HEK293 (cell line): ENCODE results near the gene FTCD.

Experiments
- CTCF ChIA-PET: fragments of 350-600 bp; formaldehyde crosslinking; extraction: SDS; loops from one replicate; lab custom pipeline; 2021; ENCODE audit warnings: antibody characterized with exemption; lab: Yijun Ruan, JAX
- POLR2A ChIA-PET: fragments of 300-600 bp; formaldehyde crosslinking; extraction: SDS; loops from one replicate; lab custom pipeline; 2020; ENCODE audit warnings: antibody characterized with exemption, inconsistent platforms; lab: Yijun Ruan, JAX
- H3K27ac ChIP-seq: fragments of 200-500 bp; sonication (Bioruptor generic); 2 replicates; pipeline ENCODE4 v1.5.1; 2014; ENCODE audit warnings: low read depth, low read length, control low read depth, inconsistent platforms; ENCODE audit errors: extremely low read depth
- H3K36me3 ChIP-seq, 2 experiments: fragments of 200-500 bp in 1 of 2; sonication (Bioruptor generic) in 1 of 2; 1 replicate in 1 of 2; 2 replicates in 1 of 2; pipeline ENCODE4 v1.5.1; 2014 to 2017; ENCODE audit warnings: inconsistent platforms in 2 of 2, low read length in 2 of 2; ENCODE audit not compliant: control insufficient read depth in 2 of 2, insufficient read depth in 1 of 2
- H3K4me1 ChIP-seq: fragments of 200-500 bp; sonication (Bioruptor generic); 2 replicates; pipeline ENCODE4 v1.5.1; 2014; ENCODE audit warnings: mild to moderate bottlenecking, low read length, inconsistent platforms; ENCODE audit not compliant: control insufficient read depth, insufficient read depth
- H3K4me3 ChIP-seq: 2 replicates; pipeline ENCODE4 v1.5.1; 2011; ENCODE audit warnings: low read depth, mild to moderate bottlenecking, control low read depth, low read length, moderate library complexity
- H3K9me3 ChIP-seq: fragments of 200-500 bp; sonication (Bioruptor generic); 2 replicates; pipeline ENCODE4 v1.5.1; 2014; ENCODE audit warnings: low read depth, low read length, inconsistent platforms; ENCODE audit not compliant: control insufficient read depth, insufficient read depth
- GLIS1 ChIP-seq: fragments of 450-650 bp; formaldehyde crosslinking; IDR thresholded peaks from 2 replicates; pipeline ENCODE4 v1.5.1; 2016; ENCODE audit warnings: missing biosample characterization, missing genetic modification characterization
- INSM2 ChIP-seq: fragments of 450-650 bp; formaldehyde crosslinking; IDR thresholded peaks from 2 replicates; pipeline ENCODE4 v1.5.1; 2016; ENCODE audit warnings: missing biosample characterization, missing genetic modification characterization
- KLF17 ChIP-seq: fragments of 450-650 bp; formaldehyde crosslinking; IDR thresholded peaks from 2 replicates; pipeline ENCODE4 v1.5.1; 2016; ENCODE audit warnings: missing biosample characterization, missing genetic modification characterization
- MYNN ChIP-seq: fragments of 450-650 bp; formaldehyde crosslinking; IDR thresholded peaks from 2 replicates; pipeline ENCODE4 v1.5.1; 2016; ENCODE audit warnings: missing biosample characterization, missing genetic modification characterization, borderline replicate concordance
- OSR2 ChIP-seq: fragments of 450-650 bp; formaldehyde crosslinking; IDR thresholded peaks from 2 replicates; pipeline ENCODE4 v1.5.1; 2016; ENCODE audit warnings: missing biosample characterization, missing genetic modification characterization
- PRDM10 ChIP-seq: fragments of 450-650 bp; formaldehyde crosslinking; IDR thresholded peaks from 2 replicates; pipeline ENCODE4 v1.5.1; 2016; ENCODE audit warnings: missing biosample characterization, missing genetic modification characterization
- SALL2 ChIP-seq: fragments of 450-650 bp; formaldehyde crosslinking; IDR thresholded peaks from 2 replicates; pipeline ENCODE4 v1.5.0; 2017; ENCODE audit warnings: missing biosample characterization, mild to moderate bottlenecking, missing genetic modification characterization, borderline replicate concordance
- WT1 ChIP-seq: fragments of 450-650 bp; formaldehyde crosslinking; IDR thresholded peaks from 2 replicates; pipeline ENCODE4 v1.5.1; 2016; ENCODE audit warnings: missing biosample characterization, missing genetic modification characterization
- ZIC2 ChIP-seq: fragments of 450-650 bp; formaldehyde crosslinking; IDR thresholded peaks from 2 replicates; pipeline ENCODE4 v1.5.1; 2016; ENCODE audit warnings: missing biosample characterization, missing genetic modification characterization
- ZNF138 ChIP-seq: fragments of 450-650 bp; formaldehyde crosslinking; IDR thresholded peaks from 2 replicates; pipeline ENCODE4 v1.5.1; 2016; ENCODE audit warnings: missing biosample characterization, missing genetic modification characterization, borderline replicate concordance
- ZNF214 ChIP-seq: fragments of 450-650 bp; formaldehyde crosslinking; IDR thresholded peaks from 2 replicates; pipeline ENCODE4 v1.5.1; 2017; ENCODE audit warnings: missing biosample characterization, mild to moderate bottlenecking, missing genetic modification characterization, borderline replicate concordance
- ZNF335 ChIP-seq: fragments of 450-650 bp; formaldehyde crosslinking; conservative IDR thresholded peaks from 2 replicates; pipeline ENCODE4 v1.5.1; 2016; ENCODE audit warnings: missing biosample characterization, missing genetic modification characterization
- ZNF366 ChIP-seq: fragments of 450-650 bp; formaldehyde crosslinking; conservative IDR thresholded peaks from 2 replicates; pipeline ENCODE4 v1.5.1; 2016; ENCODE audit warnings: missing biosample characterization, missing genetic modification characterization
- ZNF530 ChIP-seq: fragments of 450-650 bp; formaldehyde crosslinking; IDR thresholded peaks from 2 replicates; pipeline ENCODE4 v1.5.1; 2016; ENCODE audit warnings: low read depth, missing biosample characterization, missing genetic modification characterization
- ZNF548 ChIP-seq: fragments of 450-650 bp; formaldehyde crosslinking; IDR thresholded peaks from 2 replicates; pipeline ENCODE4 v1.5.1; 2016; ENCODE audit warnings: missing biosample characterization, missing genetic modification characterization
- ZNF645 ChIP-seq: fragments of 450-650 bp; formaldehyde crosslinking; IDR thresholded peaks from 2 replicates; pipeline ENCODE4; 2016; ENCODE audit warnings: missing biosample characterization, missing genetic modification characterization
- ZNF776 ChIP-seq: fragments of 450-650 bp; formaldehyde crosslinking; IDR thresholded peaks from 2 replicates; pipeline ENCODE4 v1.5.0; 2017; ENCODE audit warnings: missing biosample characterization, missing genetic modification characterization, borderline replicate concordance
- ZSCAN16 ChIP-seq: fragments of 450-650 bp; formaldehyde crosslinking; IDR thresholded peaks from 2 replicates; pipeline ENCODE4 v1.5.1; 2016; ENCODE audit warnings: missing biosample characterization, missing genetic modification characterization
- ZSCAN4 ChIP-seq: fragments of 450-650 bp; formaldehyde crosslinking; IDR thresholded peaks from 2 replicates; pipeline ENCODE4 v1.5.1; 2017; ENCODE audit warnings: missing biosample characterization, missing genetic modification characterization
- ZXDB ChIP-seq: fragments of 450-650 bp; formaldehyde crosslinking; IDR thresholded peaks from 2 replicates; pipeline ENCODE4 v1.5.1; 2016; ENCODE audit warnings: missing biosample characterization, missing genetic modification characterization

FTCD gene

GRCh38 chr21:46135782-46136395 is 19.5 kb downstream of the FTCD start:
- no peaks in the 10 kb centered on the region for H3K9me3 ChIP-seq
- POLR2A ChIA-PET: no interaction called here
- 0 out of 2 replicates have a peak, but pooled peaks have one; percentile 23 for TF ChIP-seq INSM2 (tag by site-specific recombination)
- no peak for TF ChIP-seq ZNF776 (tag by site-specific recombination)
- TF ChIP-seq WT1: 0 out of 2 replicates have a peak, but pooled peaks have one; percentile 58
- TF ChIP-seq SALL2 (tag by site-specific recombination): no peak
- TF ChIP-seq ZIC2 (tag by site-specific recombination): peak; percentile 91
- no peak for TF ChIP-seq ZSCAN4 (tag by site-specific recombination)
- peak; percentile 95 for TF ChIP-seq KLF17 (tag by site-specific recombination)
- no peak for TF ChIP-seq ZNF645 (tag by site-specific recombination)
- TF ChIP-seq ZNF530 (tag by site-specific recombination): no peak
- TF ChIP-seq GLIS1 (tag by site-specific recombination): 0 out of 2 replicates have a peak, but pooled peaks have one; percentile 10
- no peak for TF ChIP-seq ZNF138
- TF ChIP-seq OSR2 (tag by site-specific recombination): 0 out of 2 replicates have a peak, but pooled peaks have one; percentile 14
- TF ChIP-seq ZNF335 (tag by site-specific recombination): no peak
- H3K4me3 ChIP-seq: no peak overlapping the region
- H3K27ac ChIP-seq: no peak overlapping the region
- H3K36me3 ChIP-seq: no peaks in the 10 kb centered on the region
- H3K4me1 ChIP-seq: no peaks in the 10 kb centered on the region
- CTCF ChIA-PET: no interaction called here

- no peaks in the 10 kb centered on the region for H3K4me1 ChIP-seq
- POLR2A ChIA-PET: no interaction called here
- TF ChIP-seq ZNF548 (tag by site-specific recombination): no peak
- peaks cover 0 to 5% of the 10 kb centered on the region in 2 experiments; a peak in 1 of 3 replicates for H3K36me3 ChIP-seq
- no peaks in the 10 kb centered on the region for H3K9me3 ChIP-seq
- H3K4me3 ChIP-seq: no peak overlapping the region
- H3K27ac ChIP-seq: no peak overlapping the region
- CTCF ChIA-PET: no interaction called here
Measured at GRCh38 chr21:46131838-46132651, 23.3 kb downstream of the FTCD start.

- ChIA-PET POLR2A (no interaction called here), CTCF (interaction anchor here (3.4 kb wide), 1 partner anchor 12 kb away, joined by 14 read pairs; no protein-coding TSS in a partner anchor)
Measured at GRCh38 chr21:46131588-46131837, 23.9 kb downstream of the FTCD start.

More at GRCh38 chr21:46131588-46131837, 23.9 kb downstream of the FTCD start:
- no peak overlapping the region for H3K4me3 ChIP-seq
- no peaks in the 10 kb centered on the region for H3K9me3 ChIP-seq
- H3K4me1 ChIP-seq: no peaks in the 10 kb centered on the region
- no peak overlapping the region for H3K27ac ChIP-seq
- H3K36me3 ChIP-seq: peaks cover 0 to 9% of the 10 kb centered on the region in 2 experiments; a peak in 1 of 3 replicates
- TF ChIP-seq ZXDB (tag by site-specific recombination) (no peak), PRDM10 (tag by site-specific recombination) (no peak), ZSCAN16 (tag by site-specific recombination) (no peak), ZNF214 (tag by site-specific recombination) (no peak), MYNN (tag by site-specific recombination) (no peak), ZNF366 (tag by site-specific recombination) (no peak)
